AML-193 (cell line): Measurements from ENCODE around the gene GPR107.

ENCODE experiments used
- DNase-seq, 2 experiments: peaks; one replicate each; lab custom pipeline; 2025; lab: John Stamatoyannopoulos, UW

GPR107 gene

DNA sequence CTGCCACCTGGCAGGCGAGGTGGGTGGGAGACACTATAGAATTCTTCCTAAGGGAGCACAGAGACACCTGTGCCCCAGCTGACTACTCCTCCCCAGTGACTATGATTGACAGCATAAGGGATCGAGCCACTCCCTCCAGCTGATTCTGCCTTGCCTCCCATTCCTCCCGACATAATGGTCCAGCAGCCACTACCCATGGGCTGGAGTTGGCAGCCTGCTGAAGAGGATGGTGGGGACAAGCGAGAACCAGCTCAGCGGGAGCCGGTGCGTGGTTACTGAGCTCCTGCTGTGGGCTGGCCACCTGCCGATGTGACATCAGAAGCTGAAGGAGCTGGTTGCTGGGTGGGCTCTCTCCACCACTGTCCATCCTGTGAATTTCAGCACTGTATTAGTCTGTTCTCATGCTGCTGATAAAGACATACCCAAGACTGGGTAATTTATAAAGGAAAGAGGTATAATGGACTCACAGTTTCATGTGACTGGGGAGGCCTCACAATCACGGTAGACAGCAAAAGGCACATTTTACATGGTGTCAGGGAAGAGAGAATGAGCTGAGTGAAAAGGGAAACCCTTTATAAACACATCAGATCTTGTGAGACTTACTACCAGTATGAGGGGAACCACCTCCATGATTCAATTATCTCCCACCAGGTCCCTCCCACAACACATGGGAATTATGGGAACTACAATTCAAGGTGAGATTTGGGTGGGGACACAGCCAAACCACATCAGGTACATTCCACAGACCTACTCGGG is 106.4 kb downstream of the GPR107 start:
- DNase-seq = no peak

DNA sequence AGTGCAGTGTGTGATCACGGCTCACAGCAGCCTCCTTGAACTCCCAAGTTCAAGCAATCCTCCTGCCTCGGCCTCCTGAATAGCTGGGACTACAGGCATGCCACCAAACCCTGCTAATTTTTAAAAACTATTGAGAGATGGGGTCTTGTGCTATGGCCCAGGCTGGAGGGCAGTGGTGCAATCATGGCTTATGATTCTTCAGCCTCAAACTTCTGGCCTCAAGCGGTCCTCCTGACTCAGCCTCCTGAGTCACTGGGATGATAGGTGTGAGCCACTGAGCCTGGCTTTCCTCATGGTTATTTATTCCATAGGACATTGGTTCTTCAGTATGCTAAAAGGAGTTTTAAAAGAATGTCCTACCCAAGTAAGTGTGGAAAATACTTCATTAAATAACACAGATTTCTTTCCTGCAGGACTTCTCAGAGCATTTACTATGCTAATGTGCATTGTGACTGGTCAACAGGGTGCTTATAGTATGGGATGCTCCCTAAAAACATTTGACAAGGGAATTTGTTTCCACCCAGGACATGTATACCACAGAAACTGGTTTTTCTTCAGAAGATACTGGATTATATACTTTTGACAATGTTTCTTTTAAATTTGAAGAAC is 107.3 kb downstream of the GPR107 start:
- no peak for DNase-seq

DNA sequence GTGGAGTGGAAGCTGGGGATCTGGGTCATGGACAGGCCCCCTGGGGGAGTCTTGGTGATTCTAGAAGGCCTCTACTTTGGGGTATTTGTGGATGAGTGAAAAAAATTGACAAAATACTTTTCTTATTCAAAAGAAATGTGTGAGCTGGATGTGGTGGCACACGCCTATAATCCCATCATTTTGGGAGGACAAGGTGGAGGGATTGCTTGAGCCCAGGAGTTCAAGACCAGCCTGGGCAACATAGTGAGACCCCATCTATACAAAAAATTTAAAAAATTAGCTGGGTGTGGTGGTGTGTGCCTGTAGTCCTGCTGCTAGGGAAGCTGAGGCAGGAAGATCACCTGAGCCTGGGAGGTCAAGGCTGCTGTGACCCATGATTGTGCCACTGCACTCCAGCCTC is 111.9 kb downstream of the GPR107 start:
- DNase-seq = no peak

DNA sequence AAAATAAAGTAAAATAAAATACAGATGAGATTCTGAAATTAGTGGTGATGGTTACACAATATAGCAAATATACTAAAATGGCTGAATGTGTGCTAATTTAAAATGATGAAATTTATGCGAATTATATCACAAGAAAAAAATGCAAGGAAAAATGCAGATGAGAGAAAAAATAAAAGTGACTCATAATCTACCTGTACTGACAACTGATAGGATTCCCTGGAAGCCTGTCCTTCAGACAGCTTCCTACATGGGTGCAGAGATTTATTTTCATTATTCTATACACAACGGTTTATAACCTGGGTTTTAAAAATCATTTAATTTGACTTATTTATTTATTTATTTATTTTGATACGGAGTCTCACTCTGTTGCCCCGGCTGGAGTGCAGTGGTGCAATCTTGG is 112.7 kb downstream of the GPR107 start:
- no peak for DNase-seq

- no peak for DNase-seq
Measured at GRCh38 chr9:130167927-130168326, 114.2 kb downstream of the GPR107 start.

- DNase-seq = no peak
Measured at GRCh38 chr9:130171226-130172148, 117.8 kb downstream of the GPR107 start.

DNA sequence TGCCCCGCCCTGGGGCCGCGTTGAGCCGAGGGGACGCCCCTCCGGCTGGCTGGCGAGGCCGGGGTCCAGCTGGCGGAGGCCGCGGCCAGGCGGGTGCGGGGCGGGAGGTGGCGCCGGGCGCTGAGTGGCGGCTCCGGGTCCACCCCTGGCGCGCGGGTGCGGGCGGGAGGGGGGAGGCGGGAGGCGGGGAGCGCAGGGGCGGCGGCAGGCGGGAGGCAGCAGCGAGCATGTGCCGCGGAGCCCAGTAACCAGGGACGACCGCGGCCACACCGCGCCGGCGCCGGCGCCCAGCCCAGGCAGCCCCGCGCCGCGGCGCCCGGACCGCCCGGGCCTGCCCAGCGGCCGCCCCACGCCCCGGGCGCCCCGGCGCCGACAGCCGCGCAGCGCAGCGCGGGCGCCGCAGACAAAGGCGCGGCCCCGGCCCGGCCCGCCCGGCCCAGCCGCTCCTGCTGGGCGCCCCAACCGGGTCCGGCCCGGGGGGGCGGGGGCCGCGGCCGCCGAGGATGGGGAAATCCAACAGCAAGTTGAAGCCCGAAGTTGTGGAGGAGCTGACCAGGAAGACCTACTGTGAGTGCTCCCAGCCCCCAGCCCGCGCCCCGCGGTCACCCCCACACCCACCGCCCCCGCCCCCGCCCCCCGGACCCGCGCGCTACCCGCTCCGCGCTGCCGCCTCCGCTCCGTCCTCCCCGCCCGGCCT is 118.6 kb downstream of the GPR107 start, which contains the start of gene NCS1:
TSS of gene NCS1 (plus strand) at position 244 of the 697 bp plus-strand sequence. CDS start at position 504, 260 bp downstream.
- DNase-seq = peak in 1 of 2 experiments; percentile 13

DNA sequence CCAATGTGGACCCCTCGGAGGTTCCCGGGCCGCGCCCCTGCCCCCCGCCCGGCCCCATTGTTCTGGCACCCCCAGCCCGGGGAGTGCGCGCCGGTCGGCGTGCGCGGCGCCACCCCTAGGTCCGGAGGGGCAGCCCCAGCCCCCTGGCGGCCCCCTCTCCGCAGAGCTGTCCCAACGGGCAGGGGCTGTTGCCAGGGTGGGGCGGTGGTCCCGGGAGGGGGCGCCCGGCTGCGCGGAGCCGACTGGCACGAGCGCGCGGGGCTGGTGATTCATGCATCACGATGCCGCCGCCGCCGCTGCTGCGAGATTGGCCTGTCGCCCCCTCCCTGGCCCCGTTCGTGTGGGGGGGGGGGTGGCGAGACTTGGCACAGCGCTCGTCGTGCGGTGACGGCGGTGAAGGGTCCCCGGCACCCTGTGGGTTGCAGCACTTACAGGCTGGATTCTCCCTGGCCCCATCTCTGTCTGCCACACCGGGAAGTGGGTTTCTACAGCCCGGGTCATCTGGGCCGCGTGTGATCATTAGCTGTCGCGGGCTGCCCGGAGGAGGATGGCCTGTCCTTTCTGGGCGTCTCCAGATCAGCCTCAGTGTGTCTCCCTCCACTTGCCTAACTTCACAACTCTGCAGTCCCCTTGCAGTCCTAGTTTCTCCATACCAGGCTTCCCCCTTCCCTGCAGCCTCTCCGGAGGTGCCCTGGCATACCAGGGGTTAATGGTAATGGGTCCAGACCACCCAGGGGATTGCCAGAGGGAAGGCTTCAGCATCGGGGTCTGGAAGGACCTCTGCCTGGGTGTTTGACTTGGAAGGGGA is 119.4 kb downstream of the GPR107 start:
- DNase-seq = no peak

DNA sequence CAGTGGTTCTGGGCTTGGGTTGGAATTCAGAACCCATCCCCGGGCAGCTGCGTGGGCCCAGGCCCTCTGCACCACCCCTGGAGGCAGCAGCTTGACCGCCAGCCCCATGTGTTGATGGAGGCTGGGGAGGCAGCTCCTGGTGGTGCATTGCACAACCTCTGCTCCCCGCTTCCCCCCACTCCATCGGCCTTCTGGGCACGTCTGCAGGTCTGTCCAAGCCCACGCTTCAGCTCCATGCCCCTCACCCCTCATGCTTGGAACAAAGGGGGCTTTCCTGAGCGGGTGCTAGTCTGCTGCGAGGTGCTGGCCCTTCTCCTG is 119.9 kb downstream of the GPR107 start:
- no peak for DNase-seq

DNA sequence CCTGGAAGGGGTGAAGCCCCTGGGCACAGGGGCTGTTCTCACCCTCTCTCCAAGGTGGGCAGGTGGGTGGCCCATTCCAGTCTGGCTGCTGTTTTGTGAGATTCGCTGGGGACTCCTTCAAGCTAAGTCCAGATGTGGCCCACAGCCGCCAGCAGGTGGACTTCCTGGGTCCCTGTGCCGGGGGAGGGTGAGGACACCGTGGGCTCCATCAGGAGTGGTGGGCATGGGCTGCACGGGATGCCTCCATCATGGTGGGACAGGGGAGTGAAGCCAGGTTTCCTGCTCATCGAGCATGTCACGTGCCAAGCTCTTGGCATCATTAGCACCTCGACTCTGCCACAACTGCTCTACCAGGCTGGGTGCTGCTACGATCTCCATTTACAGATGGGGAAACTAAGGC is 120.3 kb downstream of the GPR107 start:
- no peak for DNase-seq

DNA sequence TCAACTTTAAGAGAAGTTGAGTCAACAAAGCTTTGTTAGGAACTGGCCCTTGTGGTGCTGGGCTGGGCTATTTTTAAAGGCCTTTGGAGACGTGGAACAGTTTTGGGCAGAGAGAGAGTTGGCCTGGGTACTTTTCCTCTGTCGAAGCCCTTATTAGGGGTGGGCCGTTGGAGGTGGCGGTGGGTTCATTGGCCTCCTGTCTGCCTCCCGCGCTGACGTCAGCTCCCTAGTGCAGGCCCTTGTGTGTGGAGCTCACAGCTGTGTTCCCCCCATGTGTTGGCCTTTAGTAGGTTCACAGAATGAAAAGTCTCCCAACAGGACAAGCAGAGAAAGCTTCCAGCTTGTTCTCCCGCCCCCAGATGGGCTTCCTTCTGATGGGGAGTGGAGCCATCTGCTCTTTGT is 121.2 kb downstream of the GPR107 start:
- no peak for DNase-seq

DNA sequence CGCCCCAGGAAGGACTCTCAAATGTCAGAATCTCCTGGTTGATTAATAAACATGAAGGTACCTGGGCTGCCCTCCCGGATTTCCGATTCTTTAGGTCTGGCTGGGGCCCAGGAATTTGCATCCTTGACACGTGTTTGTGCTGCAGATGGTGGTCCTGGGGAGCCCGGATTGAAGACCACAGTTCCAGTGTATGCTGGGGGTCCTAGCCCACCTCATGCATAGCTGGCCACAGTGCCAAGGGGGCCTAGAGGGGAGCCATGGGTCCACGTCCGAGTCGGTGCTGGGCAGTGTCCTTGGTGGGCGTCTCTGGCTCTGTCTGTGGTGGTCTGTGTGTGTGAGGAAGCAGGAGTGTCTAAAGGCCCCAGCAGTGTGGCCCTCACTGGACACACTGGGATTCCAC is 121.6 kb downstream of the GPR107 start:
- no peak for DNase-seq

DNA sequence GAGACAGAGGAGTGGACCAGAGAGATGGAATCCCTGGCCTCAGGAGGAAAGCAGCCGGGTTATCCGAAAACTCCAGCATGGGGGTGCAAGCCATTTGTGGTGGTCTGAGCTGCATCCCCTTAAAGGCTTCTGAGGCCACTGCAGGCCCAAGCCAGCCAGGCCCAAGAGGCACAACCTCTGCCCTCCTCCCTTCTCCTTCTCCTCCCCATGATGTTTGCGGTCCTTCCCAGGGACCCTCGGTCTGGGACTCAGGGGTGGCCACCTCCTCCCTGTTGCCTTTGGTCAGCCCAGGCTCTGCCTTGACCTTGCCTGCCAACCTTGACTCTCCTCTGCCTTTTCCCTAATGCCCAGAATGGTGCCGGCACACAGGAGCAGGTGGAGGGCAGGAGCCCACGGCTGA is 123.1 kb downstream of the GPR107 start:
- DNase-seq = no peak

GRCh38 chr9:130177898-130178805 is 124.4 kb downstream of the GPR107 start:
- DNase-seq = no peak

DNA sequence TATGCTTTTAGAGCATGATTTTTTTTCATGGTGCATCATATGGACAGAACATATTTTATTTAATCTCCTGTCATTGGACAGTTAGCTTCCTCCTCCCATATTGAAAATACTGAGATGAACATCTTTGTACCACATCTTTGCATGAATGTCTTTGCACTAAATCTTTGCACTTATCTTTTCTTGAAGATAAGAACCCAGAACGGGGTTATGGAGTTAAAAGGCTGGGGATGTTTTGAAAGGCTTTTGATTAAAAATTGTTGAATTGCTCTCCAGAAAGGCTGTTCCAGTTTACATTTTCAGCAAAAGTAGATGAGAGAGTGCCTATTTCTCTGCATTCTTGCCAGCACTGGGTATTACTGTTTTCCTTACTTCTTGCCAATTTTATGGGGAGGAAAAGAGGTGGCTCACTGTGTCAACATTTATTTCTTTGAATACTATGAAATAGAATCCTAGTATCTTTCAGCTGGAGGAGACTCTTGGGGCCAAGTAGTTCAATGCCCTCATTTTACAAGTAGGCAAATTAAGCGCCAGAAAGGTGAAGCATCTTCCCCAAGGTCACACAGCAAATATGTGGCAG is 125.7 kb downstream of the GPR107 start:
- DNase-seq = no peak

DNA sequence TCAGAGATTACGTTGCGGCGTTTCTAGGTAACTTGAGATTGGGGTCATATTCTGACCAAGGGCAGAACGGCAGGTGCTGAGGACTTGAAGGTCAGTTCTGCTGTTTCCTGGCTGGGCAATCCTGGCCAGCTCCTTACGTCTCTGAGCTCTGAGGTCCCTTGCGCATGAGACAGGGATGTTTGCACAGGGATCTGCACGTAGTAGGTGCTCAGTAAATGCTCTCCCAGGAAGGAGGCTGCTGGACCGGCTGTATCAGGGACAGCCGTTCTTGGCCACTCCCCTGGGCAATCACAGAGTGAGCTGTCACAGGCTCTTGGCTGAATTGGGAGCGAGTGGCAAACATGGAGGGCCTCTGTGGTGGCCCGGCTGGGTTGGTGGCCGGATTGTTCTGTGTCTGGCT is 126.8 kb downstream of the GPR107 start:
- no peak for DNase-seq

DNA sequence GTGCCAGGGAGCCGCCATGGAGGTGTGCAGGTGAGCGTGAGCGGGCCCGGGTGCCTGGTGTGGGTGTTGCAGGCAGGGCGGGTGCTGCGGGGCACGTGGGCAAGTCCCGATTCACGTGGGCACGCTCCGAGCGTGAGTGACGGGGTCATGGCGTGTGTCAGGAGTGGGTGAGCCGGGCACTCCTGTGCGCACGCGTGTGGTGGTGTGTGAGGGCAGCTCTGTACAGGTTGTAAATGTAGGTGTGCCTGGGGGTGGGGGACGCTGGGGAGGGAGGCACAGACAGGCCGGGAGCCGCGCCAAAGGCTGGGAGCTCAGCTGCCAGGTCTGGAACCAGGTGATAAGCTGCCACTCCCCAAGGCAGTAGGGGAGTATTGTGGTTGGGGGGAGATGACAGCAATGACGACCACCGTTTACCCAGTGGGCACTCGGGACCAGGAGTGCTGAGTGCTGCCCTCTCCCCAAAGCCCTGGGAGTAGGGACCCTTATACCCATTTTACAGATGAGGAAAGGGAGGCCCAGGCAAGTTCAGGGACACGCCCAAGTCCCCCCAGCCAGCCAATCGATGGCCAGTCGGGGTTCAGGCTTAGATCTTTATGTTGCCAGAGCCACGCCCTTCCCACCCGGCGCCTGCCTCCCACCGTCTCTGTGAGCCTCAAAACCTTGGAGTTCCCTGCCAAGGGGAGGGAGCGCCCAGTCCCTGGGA is 128.1 kb downstream of the GPR107 start:
- DNase-seq = no peak

- no peak for DNase-seq
Measured at GRCh38 chr9:130182381-130182909, 128.7 kb downstream of the GPR107 start.
